GM19467 (cell line): ENCODE measurements around the gene FRY.

ENCODE experiments used
- ATAC-seq: cut with Tn5 transposase; IDR thresholded peaks from one replicate; pipeline ENCODE4 v1.9.1; 2021; ENCODE audit warnings: mild to moderate bottlenecking, moderate library complexity; ENCODE audit not compliant: unreplicated experiment

FRY gene

DNA sequence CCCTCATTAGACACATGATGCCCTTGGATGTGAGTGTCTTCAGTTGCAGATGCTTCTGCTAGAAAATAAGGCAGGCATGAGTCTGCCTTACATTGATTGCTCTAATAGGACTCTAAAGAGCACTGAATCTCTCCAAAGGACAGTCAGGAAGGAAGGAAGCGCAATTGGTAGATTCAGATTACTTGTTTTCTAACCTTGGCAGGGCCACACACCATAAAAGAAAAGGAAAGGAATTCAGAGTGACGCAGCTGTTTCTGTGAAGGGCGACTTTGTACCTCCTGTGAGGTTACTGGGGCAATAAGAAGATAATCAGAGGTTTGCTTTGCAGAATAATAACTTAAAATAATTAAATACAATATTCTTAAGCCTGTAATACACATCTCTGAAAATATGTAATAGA, 48.0 kb downstream of the FRY start:
- ATAC-seq, result no peak

DNA sequence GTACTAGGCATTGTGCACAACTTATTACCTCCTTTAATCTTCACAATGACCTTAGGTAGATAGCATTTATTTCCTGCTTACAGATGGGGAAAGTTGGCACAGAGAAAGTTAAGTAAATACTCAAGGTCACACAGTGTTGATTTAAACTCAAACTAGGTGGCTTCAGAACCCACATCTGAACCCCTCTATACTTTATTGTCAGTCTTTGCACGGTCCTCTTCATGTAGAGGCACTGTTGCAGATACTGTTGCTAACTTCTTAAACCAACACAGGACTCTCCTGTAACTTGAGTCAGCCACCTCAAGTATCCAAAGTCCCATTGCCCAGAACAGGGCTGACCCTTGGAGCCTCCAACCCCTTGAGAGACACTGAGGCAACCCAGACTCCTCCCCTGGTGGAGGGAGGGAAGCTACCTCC, 48.8 kb downstream of the FRY start:
- ATAC-seq, result no peak

DNA sequence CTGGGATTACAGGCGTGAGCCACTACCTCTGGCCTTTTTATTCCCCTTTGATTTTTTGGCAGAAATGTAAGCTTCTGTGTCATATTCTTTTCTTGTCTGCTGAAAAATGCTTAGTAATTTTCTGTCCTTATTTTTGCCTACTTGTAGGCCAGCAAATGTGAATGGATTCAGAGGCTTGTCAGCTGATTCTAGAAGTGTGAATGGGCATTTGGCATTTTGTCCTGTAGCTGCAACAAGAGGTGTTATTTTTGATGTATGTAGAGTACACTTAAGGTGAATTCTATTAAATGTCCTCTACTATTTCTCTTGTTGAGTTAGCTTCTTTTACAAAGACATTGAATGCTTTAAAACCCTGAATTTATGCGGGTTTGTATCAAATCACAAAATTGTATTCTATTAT, 50.0 kb downstream of the FRY start:
- ATAC-seq, result no peak

DNA sequence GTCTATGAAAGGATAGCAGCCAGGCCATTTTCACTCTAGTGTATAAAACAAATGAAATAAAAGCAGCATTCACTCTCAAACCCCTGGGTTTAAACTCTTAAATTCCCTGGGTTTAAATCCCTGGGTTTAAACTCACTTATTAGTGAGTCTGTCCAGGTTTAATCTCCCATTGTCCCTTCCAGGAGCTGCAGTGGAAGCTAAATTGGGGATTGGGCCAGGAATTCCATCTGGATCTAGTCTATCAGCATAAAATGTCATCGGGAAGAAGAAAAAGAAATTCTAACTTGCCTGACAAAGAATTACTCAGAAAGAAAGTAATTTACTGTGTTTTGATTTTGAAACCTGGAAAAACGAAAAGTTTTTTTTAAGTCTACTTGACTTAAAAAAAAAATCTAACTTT, 54.8 kb downstream of the FRY start:
- ATAC-seq, result no peak

DNA sequence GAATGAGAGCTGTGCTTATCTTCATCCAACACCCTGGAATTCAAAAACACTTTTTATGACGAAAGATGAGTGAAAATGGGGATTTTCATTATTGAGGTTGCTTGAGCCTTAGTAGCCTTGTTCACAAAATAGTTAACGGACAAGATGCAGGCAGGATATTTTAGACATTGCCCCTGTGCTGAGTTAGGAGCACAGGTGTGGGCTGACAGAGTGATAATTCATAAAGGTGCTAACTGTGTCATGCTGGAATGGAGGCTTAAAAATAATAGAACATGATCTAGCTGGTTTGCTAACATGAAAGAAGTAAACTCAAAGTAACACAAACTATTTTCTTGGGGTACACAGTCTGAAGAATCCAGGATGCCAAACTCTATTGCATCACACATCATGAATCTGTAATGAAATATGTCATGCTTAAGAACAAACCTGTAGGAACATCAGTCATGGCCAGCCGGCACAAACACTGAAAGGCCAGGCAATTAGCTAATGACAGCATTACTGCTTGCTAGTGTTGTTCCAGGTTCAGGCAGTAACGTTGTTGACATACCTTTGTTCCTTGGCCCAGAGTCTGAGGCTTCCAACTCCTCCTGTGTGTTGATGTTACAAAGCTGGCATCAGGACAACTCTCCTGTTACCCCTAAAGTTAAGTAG, 55.3 kb downstream of the FRY start:
- ATAC-seq, result no peak

DNA sequence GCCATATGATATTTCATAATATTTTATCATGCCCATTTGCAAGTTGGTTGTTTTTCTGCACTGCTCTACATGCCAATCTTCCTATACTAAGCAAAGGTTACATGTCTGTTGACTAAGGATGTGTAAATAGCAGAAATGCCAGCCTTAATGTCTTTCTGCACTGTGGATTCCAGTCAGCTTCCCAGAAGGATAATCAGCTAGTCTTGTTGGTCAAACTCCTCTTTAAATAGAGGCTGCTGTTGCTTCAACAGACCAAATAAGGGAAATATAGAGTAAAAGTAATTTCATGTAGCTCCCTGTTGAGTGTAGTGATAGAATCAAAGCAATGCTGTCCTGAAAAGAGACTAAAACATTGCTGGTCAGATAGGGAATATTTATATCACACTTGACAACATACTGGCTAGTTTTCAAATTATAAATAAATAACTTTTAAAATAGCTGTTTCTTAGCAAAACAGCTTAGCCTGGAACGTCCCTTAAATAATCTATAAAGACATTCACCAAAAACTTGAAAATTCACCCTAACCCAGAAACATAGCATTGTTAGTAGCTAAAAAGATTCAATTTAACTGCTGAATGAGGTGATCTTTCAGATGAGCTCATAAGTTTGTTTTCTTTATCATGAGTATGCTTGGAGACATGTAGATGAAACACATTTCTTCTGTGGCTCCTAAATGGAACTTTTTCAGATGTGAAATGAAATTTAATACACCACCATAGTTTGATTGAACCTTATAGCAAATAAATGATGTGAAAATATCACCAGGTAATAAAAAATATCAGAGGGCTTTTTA, 56.6 kb downstream of the FRY start:
- ATAC-seq, result no peak

DNA sequence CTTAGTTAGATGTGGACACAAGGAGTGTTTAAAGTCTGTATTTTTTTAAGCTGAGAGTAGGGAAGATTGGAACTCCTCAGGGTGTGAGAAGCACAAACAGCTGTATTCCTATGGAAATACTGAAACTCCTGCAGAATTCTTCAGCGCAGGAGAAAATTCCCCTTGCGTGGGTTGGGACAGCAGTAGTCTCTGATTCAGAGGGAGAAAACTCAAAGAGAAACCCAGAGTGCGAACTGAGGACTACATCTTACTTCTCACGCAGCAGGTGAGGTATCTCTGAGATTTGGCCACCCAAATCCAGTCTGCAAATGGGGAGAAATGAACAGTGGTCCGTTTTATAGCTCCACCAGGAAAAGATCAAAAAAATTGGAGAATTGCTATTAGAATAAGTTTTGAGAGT, 60.9 kb downstream of the FRY start:
- ATAC-seq, result no peak

DNA sequence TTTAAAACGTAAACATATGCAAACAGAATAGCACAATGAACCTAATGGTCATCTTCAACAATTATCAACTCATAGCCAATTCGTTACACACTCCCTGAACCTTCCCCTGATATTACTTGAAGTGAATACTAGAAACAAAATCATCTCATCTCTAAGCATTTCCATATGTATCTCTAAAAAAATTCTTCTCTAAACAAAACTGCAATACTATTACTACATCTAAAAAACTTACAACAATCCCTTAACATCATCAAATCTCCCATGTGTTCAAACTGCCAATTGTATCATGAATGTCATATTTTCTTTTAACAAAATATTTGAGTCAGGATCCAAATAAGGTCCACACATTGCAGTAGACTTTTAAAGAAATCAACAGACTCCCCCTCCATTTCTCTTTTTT, 61.4 kb downstream of the FRY start:
- ATAC-seq, result no peak

DNA sequence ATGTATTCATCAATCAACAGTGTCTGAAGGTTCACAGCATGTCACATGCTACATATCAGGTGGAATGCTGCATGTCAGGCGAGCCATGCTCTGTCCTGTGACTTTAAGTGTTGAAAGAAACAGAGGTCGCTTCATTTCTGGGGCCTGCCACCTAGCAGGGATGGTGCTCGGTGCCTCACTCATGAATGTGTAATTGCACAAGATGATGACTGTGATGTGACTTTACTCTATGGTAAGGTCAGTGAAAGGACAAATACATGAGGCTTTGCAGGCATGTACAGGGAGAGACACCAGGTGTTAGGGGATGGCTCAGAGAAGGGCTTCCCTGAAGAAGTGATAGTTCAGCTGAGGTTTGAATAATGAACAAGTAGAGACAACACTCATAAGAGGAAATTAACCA, 66.7 kb downstream of the FRY start:
- no peak for ATAC-seq

DNA sequence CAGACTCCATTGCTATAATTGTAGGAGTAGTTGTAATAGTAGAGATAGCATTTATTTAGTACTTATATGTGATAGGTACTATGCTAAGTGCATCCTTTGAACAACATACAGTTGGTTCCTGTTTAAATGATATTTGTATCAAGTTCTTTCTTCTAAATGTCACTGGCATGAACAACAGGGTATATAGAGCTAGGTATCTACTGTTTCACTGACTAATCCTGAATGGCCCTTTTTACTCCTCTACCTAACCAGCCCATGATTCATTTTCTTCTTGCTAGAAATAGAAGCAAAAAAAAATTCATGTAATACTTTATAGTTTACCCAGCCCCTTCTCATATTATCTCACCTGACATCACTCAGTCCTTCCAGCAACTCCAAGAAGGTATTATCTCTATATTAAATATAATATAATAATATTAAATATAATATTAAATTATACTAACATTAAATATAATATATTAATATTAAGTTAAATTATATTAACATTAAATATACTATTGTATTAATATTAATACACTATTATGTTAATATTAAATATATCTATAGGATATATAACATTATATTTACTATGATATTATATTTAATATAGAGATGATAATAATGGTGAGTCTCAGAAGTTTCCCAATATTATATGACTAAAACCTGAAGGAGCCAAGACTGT, 74.2 kb downstream of the FRY start:
- ATAC-seq, result no peak

DNA sequence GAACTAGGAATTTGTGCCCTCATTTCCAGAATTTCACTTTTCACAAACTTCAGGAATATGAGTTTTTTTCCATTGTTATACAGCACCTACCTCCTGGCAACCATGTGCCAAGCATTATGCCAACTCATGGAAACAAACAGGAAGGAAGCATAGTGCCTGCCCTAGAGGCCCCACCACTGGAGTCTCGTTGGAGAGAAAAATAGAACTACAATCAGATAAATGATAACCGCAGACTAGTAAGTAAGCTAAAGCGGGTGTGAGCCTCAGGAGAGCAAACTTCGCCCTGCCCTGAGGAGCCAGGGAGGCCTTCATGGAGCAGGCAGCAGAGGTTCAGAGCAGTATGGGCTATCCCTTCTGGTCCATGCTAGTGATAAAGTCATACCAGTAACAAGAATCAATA, 75.9 kb downstream of the FRY start:
- no peak for ATAC-seq

DNA sequence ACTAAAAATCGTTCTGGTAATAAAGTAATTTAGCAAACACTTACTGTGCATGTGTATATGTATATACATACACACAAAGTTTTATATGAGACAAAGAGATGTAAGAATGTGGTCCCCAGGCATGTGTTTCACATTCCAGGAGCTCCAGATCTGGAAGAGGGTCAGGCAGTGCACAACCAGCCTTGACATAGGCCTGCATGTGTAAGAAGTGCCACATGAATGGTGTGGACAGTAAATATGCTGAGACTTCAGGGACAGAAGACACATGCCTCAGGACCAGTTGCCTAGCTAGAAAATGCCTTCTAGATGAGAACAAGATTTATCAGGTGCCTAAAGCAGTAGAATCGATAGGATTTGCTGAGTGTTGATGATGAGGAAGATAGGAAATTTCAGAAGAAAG, 76.4 kb downstream of the FRY start:
- no peak for ATAC-seq

DNA sequence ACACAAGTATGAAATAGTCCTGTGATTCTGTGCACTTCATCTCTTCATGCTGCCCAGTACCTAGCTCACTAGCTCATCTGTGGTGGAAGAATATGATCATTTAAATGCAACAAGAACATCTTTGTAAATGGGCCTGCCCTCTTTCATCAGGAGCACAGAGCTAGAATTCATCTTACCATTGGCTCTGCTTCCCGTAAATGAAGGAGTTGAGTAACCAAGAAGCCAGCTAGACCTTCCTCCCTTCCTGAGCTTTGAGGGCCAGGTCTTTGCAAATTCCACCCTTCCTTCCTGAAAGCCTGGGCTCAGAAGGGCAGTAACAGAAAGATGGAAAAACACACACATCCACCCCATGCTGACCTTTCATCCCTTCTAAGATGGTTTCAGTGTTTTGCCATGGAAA, 82.0 kb downstream of the FRY start:
- ATAC-seq, result no peak

DNA sequence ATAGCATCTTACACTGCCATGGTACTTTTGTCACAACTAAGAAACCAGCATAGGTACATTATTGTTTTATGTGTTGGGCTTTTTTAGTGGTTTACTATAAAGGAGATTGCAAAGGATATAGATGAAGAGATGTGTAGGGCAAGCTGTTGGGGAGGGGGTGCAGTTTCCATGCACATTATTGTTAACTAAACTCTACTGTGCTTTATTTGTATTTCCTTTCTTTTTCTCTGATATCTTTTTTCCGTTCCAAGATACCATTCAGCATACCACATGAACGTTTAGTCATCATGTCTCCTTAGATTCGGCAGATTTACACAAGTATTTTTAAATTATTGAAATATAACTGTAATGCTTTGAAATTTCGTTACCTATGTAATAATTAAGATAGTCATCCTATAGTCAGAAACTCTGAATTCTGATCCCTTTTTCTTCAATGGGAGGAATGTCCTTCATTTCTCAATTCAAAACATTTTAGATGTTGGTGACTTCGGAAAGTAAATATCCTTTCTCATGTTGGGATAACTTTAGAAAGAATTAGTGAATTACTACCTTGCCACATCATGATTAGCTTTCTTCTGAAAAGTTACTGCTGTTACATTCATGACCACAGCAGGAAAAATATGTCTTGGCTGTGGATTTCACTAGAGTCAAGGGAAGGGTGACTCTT, 82.8 kb downstream of the FRY start:
- no peak for ATAC-seq

DNA sequence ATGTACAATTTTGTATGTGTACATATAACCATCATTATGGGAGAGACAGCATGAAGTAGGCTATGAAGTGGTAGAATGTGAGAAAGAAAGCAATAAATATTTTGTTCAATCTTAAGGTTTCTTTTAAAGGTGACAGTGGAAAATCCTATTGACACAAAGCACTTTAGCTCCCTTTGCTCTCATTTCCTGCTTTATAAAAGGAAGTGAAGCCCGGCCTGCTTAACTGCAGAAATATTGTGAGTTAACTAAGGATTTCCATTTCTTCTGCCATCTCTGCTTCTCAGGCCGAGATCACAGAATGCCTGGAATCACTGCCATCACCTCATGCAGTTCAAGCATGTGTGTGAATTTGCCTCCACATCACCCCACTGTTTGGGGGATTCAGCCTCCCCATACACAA, 83.5 kb downstream of the FRY start:
- ATAC-seq, result no peak

DNA sequence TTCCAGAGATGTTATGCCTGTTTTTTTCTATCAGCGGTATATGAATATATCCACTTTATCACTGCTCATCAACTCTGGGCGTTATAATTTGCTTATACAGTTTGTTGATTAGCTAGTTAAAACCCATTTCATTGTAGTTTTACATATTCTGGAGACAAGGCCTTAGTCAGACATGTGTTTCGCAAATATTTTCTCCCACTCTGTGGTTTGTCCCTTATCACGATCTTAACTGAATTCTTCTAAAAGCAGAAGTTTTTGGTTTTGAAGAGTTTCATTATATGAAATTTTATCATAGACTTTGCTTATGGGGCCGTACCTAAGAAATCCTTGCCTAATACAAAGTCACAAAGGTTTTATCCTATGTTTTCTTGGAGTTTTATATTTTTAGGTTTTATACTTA, 84.6 kb downstream of the FRY start:
- ATAC-seq, result no peak

DNA sequence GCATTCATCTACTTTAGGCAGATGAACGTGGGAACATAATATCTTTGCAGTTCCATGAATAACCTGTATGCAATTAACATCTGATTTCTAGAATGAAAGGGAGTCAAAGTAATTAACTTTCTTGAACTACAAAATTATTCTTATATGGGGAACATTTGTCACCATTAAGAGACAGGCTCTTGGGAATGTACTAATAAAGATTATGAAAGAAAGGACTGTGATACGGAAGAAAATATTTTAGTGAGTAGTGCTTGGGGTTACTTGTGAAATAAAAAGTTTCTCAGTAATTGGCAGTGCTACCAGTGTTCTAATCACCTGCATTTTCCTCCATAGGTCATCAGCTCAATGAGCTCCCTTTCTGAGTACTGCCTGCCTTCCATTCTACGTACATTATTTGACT, 85.4 kb downstream of the FRY start:
- no peak for ATAC-seq

DNA sequence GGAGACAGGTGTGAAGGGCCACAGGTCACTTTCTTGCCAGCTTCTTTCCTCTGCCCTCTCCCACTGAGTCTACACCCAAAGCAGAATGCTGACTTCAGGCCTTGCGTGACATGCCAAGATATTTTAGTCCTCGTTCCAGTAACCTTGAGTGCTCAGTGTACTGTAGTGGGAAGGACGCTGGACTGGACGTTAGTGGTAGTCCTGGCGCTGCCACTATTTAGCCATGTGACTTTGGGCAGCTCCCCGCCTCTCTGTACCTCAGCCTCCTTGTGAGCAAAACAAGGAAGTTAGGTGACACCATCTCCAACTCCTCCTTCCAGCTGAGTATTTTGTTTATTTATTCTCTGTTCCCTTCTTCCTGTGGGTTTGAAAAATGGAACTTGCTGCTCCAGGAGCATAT, 86.1 kb downstream of the FRY start:
- ATAC-seq, result no peak

DNA sequence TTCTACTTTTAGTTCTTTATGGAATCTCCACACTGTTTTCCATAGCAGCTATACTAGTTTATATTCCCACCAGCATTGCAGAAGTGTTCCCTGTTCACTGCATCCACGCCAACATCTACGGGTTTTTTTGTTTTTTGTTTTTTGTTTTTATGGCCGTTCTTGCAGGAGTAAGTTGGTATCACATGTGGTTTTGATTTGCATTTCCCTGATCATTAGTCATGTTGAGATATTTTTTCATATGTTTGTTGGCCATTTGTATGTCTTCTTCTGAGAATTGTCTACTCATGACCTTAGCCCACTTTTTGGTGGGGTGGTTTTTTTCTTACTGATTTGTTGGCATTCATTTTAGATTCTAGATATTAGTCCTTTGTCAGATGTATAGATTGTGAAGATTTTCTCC, 89.7 kb downstream of the FRY start:
- no peak for ATAC-seq

DNA sequence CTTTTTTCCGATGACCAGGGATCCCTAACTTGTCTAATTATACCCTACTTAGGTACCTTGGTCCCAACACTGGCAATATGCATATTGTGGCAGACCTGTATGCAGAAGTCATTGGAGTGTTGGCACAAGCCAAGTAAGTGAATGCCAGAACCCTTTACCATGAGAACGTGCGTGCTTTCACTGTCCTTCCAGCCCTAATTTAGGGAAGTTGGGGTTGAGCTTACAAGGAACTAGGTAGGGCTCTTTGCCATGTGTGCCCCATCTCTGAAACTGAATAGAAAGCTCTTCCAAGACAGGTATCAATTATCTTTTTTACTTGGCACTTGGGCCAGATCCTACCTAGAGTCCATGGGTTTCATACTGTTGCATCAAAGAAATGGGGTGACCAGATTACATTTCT, 93.2 kb downstream of the FRY start:
- no peak for ATAC-seq

DNA sequence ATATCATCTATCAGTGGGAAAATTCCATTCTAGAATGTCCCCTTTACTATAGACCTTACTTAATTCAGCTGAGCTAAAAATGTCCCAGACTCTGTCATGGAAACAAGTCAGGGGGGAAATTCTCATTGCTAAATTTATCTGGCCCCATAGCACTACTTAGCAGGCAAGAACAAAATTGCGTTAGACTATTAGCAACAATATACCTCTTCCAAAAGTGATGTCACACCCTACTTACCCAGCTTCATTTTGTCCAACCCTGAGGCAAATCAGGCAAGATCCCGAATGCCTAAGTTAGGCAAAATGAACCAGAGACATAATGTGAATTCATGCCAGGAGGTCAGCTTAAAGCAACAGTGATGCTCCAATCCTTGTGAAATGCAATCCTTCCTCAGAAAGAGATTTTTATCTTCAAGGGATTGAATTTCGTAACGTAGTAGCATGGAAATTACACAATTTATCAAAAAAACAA, 93.7 kb downstream of the FRY start:
- ATAC-seq, result no peak

DNA sequence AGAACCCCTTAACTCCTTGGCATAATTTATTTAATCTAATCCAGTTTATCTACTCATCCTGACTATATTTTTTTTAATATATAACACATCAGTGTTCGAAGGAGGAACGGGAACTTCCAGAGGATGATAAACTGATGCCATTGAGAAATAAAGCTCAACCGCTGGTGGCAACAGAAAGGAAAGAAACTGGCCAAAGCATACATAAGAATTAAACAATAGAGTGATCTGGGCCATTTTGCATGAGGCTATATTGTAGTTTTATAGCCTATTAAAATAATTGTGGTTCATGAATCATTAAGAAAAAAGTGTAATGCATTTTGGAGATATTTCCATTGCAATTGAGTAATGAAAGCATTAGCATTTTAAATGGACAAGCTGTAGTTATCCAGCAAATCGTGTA, 94.2 kb downstream of the FRY start:
- ATAC-seq, result no peak
